Fibroblast of villous mesenchyme (primary cell): ENCODE measurements around the gene IL22RA2. TPM values are rescaled to one million over a fixed set of nuclear protein-coding genes. Genes with fewer than 3 reads are reported as not detected.
"Not testable (repeated sequence)": the region's sequence is repeated elsewhere in the genome, so short reads cannot be mapped to it uniquely, and the experiment has no call there.

Source experiments
- DNase-seq: peaks from one replicate; pipeline ENCODE4 v3.0.0-alpha.2; 2010; ENCODE audit warnings: low read depth
- H3K4me3 ChIP-seq: 2 replicates; pipeline ENCODE4 v1.5.1; 2011; ENCODE audit warnings: low read depth, mild to moderate bottlenecking, low read length
- CTCF ChIP-seq: IDR thresholded peaks from 2 replicates; pipeline ENCODE4 v1.5.1; 2012; ENCODE audit warnings: low read depth, mild to moderate bottlenecking, low read length; ENCODE audit not compliant: insufficient read depth
- total RNA-seq: library from RNA; depleted of rRNA; stranded (reverse); fragments of >200 nt; gene quantifications from 2 replicates; pipeline ENCODE4 v1.2.3, GENCODE V29; 2012

Gene IL22RA2
- total RNA-seq, 1 donor, result not detected

DNA sequence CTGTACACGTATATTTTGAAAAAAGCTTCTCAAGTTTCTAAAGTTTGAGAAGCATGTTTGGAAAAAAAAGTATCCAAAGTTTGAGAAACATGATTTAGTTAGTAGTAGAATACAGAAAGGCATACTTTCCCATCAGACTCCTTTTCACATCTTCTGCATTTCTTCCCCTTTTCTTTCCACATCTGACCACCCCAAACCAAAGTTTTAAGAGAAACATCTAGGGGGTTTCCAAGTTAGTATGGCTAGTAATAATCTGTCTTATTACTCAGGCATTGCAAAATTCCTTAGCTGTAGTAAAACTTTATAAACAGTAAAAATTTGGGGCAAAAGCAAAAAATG, 65.7 kb downstream of the IL22RA2 start:
- no peak for DNase-seq
- TF ChIP-seq CTCF, result no peak
- no peak overlapping the region for H3K4me3 ChIP-seq

- DNase-seq, H3K4me3 ChIP-seq: not testable (repeated sequence)
Observed at GRCh38 chr6:137107047-137107766, 66.2 kb downstream of the IL22RA2 start.

DNA sequence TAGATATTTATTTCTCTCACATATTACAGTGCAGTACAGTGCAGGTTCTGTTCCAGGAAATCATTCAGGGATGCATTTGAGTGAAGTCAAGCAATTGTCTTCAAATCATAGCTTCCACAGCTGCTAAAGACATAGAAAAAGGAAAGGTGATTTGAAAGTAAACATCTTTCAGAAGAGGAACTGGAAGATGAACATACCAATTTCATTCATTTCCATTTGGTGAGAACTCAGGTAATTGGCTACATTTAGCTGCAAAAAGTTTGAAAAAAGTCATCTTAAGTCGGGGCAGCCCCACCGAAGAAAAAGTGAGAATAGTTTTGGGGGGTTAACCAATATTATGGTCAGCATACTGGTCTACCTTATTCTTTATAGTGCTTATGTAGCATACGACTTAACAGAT, 67.3 kb downstream of the IL22RA2 start:
- no peak overlapping the region for H3K4me3 ChIP-seq
- DNase-seq, result no peak
- TF ChIP-seq CTCF, result no peak

- no peak overlapping the region for H3K4me3 ChIP-seq
- TF ChIP-seq CTCF, result no peak
- no peak for DNase-seq
Observed at GRCh38 chr6:137105375-137105774, 68.1 kb downstream of the IL22RA2 start.

GRCh38 chr6:137104926-137105325, 68.5 kb downstream of the IL22RA2 start:
- TF ChIP-seq CTCF, result no peak
- H3K4me3 ChIP-seq, result no peak overlapping the region
- DNase-seq, result no peak

- TF ChIP-seq CTCF, result no peak
- no peak for DNase-seq
- no peak overlapping the region for H3K4me3 ChIP-seq
Observed at GRCh38 chr6:137102851-137103492, 70.5 kb downstream of the IL22RA2 start.

GRCh38 chr6:137102050-137102848, 71.2 kb downstream of the IL22RA2 start:
- no peak for TF ChIP-seq CTCF
- H3K4me3 ChIP-seq, result no peak overlapping the region
- DNase-seq, result no peak
